Activated CD4-positive, CD25-positive, alpha-beta regulatory T cell treated with anti-CD3 and anti-CD28 coated beads, Interleukin-2, amount 50 U/mL, for 16 hours (primary cell): ENCODE data around the gene UBE2E1.

Experiments used
- DNase-seq: peaks from one replicate; pipeline ENCODE4 v3.0.0-alpha.2; 2020; ENCODE audit warnings: low read depth, low spot score

Gene UBE2E1

DNA sequence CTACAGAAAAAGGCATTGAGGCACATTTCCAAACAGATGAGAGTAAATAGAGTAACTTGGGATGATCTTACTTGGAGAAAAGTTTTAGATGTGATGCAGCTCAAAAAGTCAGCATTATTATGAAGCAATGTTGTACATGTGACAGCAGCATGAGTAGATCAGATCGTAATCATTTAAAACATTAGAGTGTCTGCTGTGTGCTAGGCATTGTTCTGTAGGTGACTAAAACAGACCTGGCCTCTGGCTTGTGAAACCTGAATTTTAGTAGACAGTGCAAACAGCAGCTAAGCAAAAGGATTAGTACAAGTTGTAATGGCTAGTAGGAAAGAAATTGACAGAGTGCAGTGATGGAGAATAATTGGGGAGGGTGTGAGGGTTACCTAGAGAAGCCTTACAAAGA, 15.1 kb downstream of the UBE2E1 start:
- DNase-seq = no peak

- DNase-seq = no peak
These were observed 16.1 kb downstream of the UBE2E1 start for GRCh38 chr3:23821858-23822257.

GRCh38 chr3:23822559-23822958, 16.8 kb downstream of the UBE2E1 start:
- DNase-seq = no peak

DNA sequence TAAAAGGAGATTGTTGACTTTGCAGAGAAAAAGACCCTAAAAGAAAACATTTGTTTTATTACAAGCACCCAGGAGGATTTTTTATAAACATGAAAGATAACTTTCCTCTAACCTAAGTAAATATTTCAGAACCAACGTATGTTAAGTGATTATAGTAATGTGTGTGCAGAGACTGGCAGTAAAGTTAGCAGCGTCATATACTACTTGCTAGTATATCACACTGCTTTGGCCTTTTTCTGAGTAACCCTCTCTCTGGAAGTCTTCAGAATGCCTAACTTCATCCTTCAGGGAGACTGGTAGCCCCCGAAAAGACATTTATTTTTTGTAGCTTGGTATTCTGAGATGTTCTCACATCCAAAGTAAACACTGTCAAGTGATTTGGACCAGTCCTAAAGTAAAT, 17.9 kb downstream of the UBE2E1 start:
- no peak for DNase-seq

- DNase-seq = no peak
These were observed 19.1 kb downstream of the UBE2E1 start for GRCh38 chr3:23824699-23825444.

- DNase-seq = no peak
These were observed 20.0 kb downstream of the UBE2E1 start for GRCh38 chr3:23825802-23826201.

GRCh38 chr3:23826382-23827064, 20.8 kb downstream of the UBE2E1 start:
- no peak for DNase-seq

DNA sequence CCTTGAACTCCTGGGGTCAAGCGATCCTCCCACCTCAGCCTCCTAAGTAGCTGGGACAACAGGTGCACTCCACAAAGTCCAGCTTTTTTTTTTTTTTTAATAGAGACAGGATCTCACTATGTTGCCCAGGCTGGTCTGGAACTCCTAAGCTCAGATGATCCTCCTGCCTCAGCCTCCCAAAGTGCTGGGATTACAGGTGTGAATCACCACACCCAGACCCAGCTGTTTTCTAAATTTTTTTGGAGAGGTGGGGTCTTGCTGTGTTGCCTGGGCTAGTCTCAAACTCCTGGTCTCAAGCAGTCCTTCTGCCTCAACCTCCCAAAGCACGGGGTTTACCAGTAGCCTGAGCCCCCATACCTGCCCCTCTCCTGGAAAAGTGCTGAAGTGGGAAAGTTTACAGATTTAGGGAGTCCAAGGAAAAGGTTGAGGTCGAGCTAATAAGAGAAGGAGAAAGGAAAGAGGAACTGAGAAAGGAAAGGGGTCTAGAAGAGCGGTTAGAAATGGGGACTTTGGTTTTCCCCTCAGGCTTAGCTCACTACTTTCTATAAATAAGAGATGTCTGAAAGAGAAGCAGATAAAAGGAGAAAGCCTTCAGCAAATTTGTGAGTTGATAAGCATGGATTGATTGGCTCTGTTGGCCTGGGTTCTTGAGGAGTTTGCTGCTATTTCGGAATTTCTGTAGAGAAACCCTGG, 23.6 kb downstream of the UBE2E1 start:
- no peak for DNase-seq

GRCh38 chr3:23830869-23831484, 25.2 kb downstream of the UBE2E1 start:
- DNase-seq = no peak

DNA sequence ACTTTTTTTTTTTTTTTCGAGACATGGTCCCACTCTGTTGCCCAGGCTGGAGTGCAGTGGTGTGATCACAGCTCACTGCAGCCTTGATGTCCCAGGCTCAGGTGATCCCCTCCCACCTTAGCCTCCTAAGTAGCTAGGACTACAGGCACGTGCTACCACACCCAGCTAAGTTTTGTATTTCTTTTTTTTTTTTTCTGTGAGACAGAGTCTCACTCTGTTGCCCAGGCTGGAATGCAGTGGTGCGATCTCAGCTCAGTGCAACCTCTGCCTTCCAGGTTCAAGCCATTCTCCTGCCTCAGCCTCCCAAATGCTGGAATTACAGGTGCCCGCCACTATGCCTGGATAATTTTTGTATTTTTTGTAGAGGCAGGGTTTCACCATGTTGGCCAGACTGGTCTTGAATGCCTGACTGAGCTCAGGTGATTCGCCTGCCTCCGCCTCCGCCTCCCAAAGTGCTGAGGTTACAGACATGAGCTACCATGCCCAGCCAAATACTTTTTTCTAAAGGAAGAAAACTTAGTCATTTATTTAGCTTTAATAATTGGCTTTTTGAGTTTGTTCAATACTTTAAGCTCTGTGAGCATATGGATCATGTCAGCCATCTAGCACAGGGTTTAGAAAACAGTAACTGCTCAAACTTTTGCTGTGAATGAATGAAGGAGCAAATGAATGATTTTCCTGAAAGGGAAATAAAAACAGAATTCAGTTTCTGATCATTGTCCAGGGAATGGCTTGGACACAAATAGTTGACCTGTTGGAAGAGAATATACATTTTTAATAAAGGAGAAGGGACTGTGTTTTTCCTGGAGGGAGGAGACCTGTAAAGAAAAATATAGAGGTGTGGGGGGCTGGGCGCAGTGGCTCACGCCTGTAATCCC, 26.0 kb downstream of the UBE2E1 start:
- no peak for DNase-seq

GRCh38 chr3:23832523-23832922, 26.8 kb downstream of the UBE2E1 start:
- DNase-seq = no peak

DNA sequence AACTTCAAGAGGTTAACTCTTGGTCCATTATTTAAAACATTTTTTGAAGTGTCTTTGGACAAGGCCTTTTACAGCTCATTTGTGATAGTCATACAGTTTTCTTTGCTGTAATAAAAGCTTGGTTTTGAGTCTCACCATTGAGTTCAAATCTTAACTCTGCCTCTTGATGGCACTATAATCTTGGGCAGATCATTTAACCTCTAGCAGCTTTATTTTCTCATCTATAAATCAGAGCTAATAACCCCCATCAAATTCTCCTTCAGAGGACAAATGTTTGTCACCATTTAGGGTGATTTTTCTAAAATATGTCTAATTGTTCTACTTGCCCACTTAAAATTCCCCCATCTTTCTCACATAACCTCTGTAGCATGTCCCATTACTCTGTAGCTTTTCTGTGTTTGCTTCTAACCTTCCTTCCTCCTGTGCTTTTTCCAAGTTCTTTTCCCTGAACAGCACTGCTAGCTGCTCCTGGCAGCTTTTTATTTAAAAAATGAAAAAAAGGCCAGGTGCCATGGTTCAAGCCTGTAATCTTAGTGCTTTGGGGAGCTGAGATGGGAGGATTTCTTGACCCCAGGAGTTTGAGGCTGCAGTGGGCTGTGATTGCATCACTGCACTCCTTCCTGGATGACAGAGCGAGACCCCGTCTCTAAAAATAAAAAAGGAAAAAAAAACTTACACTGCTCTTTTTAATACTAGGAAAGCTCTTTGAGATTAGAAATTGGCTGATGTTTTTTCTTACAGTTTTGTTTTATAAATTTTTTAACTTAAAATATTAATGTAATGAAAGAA, 28.5 kb downstream of the UBE2E1 start:
- DNase-seq = no peak

DNA sequence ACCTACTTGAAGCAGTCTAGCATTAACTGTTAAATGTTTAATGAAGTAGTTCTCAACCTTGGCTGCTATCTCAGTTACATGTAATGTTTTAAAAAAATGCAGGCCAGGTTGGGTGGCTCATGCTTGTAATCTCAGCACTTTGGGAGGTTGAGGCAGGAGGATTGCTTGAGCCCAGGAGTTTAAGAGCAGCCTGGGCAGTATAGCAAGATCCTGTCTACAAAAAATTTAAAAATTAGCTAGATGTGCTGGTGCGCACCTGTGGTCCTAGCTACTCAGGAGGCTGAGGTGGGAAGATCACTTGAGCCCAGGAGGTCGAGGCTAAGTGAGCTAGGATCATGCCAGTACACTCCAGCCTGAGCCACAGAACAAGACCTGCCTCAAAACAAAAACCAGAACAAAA, 29.3 kb downstream of the UBE2E1 start:
- DNase-seq = no peak

DNA sequence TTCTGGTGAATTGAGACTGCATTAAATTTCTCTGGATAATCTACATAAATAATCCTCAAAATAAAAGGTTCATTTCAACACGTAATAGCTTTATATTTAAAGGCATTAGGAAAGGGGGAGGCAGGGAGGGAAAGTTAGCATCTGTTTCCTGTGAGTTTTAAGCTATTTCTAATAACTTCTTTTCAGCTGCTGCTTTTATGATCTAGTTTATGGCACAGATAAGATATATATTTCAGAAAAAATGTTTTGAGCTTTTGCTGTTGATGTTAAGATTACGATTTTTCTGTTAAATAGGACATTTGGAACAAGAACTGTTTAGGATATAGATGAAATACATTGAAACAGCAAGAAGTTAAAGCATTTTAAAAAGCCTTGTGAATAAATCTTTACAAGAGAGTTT, 30.0 kb downstream of the UBE2E1 start:
- no peak for DNase-seq

GRCh38 chr3:23836536-23837230, 30.9 kb downstream of the UBE2E1 start:
- DNase-seq = no peak

DNA sequence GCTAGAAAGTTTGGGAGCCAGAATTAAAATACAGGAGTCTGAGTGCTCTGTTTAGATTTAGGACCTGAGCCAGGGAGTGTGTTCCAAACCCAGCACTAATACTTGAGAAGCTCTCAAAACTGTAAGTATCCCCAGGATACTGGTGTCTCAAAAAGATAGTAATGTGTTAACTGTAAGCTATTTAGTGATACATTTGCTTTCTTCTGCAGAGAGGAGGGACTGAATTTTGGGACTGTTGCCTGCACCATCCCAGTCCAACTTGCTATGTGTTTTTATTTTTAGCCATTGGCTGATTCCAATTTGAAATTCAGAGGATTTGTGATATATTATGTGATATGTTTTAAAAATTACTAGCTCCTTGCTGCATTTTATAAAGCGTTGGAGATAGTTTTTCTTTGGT, 31.5 kb downstream of the UBE2E1 start:
- DNase-seq = no peak

- no peak for DNase-seq
These were observed 31.9 kb downstream of the UBE2E1 start for GRCh38 chr3:23837691-23838090.

DNA sequence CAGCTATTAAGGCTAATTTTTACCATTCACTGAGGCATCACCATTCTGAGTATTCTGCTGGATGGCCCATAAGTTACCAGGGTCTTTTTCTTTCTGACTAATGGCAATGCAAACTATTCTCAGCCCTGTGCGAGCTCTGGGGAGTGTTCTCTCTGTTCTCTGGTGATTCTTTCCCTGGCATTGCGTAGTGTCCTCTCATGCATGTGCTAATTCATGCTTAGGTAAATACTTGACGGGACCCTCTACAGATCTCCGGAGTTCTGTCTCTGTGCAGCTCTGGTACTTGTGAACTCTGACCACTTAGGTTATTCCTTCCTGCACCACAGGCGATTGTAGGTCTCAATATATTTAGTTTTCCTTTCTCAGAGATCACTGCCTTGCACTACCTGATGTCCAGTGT, 34.8 kb downstream of the UBE2E1 start:
- no peak for DNase-seq

- DNase-seq = no peak
These were observed 38.1 kb downstream of the UBE2E1 start for GRCh38 chr3:23843869-23844268.
